HG03064 (cell line): ENCODE measurements around the gene MATCAP1.
A peak's percentile ranks its signal among the peaks of the same experiment; 100 is the strongest.

Experiments
- ATAC-seq: cut with Tn5 transposase; IDR thresholded peaks from one replicate; pipeline ENCODE4 v1.9.1; 2021; ENCODE audit warnings: low read depth; ENCODE audit not compliant: unreplicated experiment

MATCAP1 gene

GRCh38 chr16:67158637-67159600, 24.8 kb downstream of the MATCAP1 start:
- ATAC-seq: peak; percentile 34

- ATAC-seq: no peak
These were observed 25.7 kb downstream of the MATCAP1 start for GRCh38 chr16:67157892-67158635.

DNA sequence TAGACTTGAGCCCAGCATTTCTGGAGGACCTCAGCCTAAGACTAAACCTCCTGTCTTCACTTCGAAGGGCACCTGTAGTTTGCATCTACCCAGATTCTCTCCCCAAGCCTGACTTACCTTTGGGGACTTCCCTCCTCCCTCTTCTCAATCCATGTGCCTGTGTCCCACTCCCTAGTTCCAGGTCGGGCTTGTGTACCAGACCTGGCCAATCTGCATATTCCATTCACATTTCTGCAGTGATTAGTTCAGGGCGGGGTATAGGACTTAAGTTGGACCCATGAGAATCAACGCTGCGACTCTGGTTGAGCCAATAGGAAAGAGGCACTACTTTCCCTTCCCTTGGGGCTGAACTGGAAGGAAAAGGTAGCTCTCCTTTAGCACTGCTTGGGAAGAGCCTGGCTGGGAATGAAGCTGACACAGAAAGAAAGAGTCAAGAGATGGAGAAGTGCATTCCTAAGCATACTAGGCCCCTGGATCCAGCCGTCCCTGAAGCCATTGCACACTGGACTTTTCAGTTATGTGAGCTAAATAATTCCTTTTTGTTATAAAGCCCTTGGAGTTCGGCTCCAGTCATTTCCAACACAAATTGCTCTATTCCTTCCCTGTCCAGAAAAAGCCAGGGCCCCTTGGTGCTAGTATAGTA, 26.5 kb downstream of the MATCAP1 start:
- no peak for ATAC-seq

GRCh38 chr16:67156143-67156844, 27.5 kb downstream of the MATCAP1 start:
- no peak for ATAC-seq

DNA sequence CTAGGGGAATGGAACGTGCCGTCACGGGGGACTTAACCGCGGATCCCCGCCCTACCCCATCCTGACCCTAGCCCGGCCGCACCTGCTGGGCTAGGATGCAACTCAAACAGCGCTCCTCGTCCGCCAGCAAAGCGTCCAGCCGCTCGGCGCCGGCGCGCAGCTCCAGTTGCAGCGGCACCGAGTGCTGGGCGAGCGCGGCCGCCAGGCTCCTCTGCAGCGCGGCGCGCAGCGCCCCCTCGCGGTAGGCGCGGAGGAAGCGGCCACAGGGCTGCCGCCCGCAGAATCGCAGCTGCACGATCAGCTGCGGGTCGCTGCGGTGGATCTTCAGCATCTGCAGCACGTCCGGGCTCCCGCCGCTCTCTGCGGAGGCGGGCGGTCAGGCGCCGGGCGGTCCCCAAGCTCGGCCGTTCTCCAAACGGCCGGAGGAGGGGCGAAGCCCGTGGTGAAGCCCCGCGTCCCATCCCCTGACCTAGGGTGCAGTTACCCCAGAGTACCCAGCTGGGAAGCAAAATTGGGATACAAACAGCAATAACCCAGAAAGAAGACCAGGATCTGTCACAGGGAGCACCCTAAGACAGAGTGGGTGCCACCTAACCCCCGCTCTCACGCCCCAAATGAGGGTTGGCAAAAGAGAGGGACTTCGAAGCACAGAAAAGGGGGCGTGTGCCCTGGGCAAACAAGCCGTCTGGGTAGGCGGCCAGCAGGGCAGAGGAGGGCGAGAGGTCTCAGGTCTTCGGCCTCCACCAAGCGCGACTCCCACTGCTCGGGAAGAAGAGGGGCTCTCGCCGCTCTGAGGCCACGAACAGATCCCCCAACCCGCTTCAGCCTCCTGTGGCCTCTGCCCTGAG, 28.2 kb downstream of the MATCAP1 start:
- no peak for ATAC-seq

DNA sequence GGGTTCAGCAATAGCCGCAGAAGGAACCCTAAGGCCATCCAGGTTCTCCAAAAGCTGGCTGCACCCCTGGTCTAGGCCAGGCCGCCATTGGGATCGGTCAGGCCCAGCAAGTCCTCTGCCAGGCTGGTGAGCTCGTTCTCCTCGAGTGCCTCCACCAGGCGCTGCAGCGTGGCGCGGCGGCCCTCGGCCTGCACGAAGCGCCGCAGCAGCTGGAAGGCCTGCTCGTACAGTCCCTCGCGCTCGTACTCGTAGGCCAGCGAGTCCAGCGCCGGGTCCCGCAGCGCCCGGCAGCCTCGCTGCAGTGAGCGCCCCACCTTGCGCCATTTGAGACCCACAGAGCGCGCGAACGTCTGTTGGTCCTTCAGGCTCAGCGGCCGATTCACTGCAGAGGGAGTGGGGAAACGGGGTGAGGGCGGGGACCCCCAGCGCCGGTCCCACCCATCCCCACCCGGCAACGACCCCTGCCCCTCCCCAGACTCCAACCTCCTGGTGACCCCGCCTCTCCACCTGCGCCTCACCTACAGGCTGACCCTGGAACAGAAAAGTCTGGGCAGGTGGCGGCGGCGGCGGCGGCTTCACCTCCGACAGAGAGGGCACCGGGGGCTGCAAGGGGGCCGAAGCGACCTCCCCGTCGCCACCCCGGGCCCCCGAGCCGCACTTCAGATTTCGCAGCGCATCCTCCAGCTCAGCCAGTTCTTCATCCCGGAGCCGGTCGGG, 29.0 kb downstream of the MATCAP1 start:
- ATAC-seq: no peak

DNA sequence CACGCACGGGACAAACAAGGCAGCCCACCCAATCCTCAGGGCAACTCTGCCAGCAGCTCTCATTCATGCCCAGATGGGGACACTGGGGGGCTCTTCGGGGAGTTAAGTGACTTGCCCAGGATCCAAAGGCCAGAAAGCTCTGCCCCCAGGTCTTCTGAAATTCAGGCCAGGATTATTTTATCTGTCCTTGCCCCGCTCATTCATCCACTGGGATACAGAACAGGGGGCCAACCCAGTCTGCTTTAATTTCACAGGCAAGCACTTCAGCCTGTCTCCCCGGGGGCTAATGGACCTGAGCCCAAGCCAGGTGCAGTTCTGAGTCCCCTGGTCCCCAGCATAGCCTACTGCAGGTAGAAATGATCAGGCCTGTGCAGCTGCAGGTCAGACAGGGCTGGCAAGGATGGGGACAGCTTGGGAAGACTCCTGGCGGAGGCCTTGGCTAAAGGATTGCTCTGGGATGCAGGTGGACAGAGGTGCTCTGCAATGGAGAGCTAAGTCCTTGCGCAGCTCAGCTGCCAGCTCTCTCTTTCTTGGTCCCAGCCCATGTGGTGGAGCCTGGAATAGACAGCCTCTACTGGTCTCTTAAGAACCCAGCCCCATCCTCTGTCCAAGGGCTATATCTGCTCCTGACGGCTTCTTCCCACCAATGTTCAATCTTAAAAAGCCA, 32.2 kb downstream of the MATCAP1 start:
- ATAC-seq: no peak

GRCh38 chr16:67150833-67151396, 32.8 kb downstream of the MATCAP1 start, which contains the start of gene B3GNT9:
TSS of gene B3GNT9 (minus strand) at chr16:67150998. CDS start at chr16:67150485, 513 bp downstream.
- no peak for ATAC-seq

DNA sequence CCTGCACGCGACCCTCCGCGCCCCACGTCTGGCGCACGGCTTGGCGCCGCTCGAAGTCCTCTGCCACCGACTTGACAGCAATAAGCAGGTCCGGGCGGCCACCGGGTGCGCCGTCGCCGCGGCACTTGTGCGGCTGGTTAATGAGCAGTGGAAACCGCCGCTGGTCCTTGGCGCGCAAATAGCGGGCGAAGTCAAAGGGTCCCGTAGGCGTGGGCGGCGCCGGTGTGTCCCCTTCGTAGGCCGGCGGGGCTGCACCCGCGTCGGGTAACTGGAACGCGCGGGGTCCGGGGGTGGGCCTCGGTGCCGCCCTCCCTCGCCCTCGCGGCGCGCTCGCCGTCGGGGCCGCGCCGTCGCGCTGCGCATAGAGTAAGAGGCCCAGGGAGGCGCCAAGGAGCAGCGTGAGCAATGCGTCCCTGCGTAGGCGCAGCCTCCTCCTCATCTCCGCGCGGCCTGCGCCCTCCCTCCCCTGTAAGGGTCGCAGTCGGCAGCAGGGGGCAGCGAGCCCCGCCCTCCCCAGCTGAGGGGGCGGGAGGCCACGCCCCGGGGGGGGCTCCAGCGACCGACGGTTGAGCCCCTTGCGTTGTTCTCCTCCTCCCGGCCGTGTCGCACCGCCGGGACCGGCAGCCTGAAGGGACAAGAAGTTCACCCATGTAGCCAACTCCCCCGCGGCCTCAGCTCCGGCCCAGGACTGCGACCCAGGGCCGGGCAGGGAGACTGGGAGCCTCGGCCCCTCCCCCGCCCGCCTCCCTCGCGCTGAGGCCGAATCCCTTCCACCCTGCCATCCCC, 33.5 kb downstream of the MATCAP1 start:
- ATAC-seq: no peak

DNA sequence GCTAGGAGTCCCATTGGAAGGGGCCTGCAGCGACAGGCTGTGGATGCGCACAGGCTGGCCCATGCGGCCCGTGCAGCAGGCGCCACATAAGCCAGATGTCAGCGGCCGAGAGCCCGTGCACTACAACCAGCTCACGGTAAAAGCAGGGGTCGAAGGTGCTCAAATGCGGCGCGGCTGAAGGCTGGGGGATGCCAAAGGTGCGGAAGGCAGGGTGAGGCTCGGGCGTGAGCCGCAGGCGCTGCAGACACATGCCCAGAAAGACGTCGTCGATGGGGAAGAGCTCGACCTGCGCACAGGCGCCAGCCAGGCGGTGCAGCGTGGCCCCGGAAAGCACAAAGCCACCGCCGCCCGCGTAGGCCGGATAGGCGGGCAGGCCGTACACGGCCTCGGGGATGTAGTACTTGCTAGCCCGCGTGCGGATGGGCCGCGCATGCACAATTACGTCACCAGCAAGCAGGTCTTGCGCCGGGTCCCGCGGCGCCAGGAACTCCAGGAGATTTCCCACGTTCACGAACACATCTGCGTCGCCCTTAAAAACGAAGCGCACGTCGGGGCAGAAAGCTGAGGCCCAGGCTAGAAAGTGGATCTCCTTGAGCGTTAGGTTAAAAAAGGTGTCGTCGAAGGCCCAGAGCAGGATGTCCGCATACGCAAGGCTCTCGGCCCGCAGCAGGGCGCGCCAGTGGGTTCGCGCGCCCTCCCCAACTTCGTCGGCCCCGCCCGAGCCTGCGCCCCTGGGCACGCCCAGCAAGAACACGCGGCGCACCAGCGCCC, 34.3 kb downstream of the MATCAP1 start:
- ATAC-seq: no peak

GRCh38 chr16:67148656-67149275, 35.0 kb downstream of the MATCAP1 start:
- ATAC-seq: no peak

GRCh38 chr16:67148221-67148620, 35.5 kb downstream of the MATCAP1 start:
- ATAC-seq: no peak

- ATAC-seq: no peak
These were observed 36.2 kb downstream of the MATCAP1 start for GRCh38 chr16:67147437-67148140.

DNA sequence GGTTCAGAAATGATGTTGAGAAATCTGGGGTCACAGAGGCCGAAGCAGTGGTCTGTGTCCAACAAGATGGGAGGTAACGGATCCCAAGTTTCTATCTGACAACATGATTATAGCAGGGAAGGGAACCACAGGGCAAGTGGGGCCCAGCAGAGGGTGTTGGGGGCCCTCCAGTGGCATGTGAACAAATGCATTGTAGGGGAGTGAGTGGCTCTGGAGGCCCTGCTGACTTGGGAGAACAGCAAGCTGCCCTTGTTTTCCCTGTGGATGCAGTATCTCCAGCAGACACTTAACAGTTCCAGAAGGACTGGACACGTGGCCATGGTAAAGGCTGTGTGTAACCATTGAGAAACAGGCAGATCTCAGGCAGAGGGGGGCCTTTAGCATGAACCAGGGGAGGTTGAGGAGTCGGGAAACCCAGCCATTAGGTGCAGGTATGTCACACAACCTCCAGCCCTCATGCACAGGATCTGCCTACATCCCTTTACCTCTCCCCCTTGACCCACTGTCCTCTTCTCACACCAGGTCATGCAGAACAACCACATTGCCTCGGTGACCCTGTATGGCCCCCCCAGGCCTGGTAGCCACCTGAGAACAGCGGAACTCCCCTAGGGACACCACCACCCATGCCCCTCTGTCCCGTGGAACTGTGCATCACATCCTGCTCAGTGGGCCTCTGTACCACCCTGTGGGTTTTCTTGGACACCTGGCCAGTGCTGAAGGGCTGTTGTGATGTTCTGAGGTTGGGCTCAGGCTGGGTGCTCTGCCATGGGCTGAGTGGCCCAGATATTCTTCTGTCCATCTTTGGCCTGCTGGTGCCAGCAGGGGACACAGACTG, 37.0 kb downstream of the MATCAP1 start:
- ATAC-seq: no peak

GRCh38 chr16:67145746-67146145, 38.0 kb downstream of the MATCAP1 start:
- ATAC-seq: no peak
